HepG2 (cell line): ENCODE measurements around the gene NCOA6. TPM values are rescaled to one million over a fixed set of nuclear protein-coding genes. Genes with fewer than 3 reads are reported as not detected.

Experiments used
- ADNP ChIP-seq: sonication (generic); formaldehyde crosslinking; IDR thresholded peaks from 2 replicates; pipeline ENCODE4 v1.4.0; 2020; ENCODE audit warnings: missing genetic modification reagents
- CBX5 ChIP-seq: sonication (generic); formaldehyde crosslinking; IDR thresholded peaks from 2 replicates; pipeline ENCODE4 v1.4.0; 2020; ENCODE audit warnings: missing genetic modification reagents, borderline replicate concordance
- NFRKB ChIP-seq: fragments of 450-650 bp; IDR thresholded peaks from 2 replicates; pipeline ENCODE4 v1.6.1; 2017
- REL ChIP-seq: sonication (generic); formaldehyde crosslinking; conservative IDR thresholded peaks from 2 replicates; pipeline ENCODE4 v1.8.0; 2022; ENCODE audit warnings: mild to moderate bottlenecking, missing genetic modification reagents, moderate library complexity
- ZNF337 ChIP-seq: sonication (generic); formaldehyde crosslinking; IDR thresholded peaks from 2 replicates; pipeline ENCODE4 v1.5.1; 2020; ENCODE audit warnings: missing genetic modification reagents, low read depth, mild to moderate bottlenecking, borderline replicate concordance
- ZNF678 ChIP-seq: sonication (generic); formaldehyde crosslinking; IDR thresholded peaks from 2 replicates; pipeline ENCODE4 v1.4.0; 2020; ENCODE audit warnings: mild to moderate bottlenecking, missing genetic modification reagents
- ZNF75D ChIP-seq: sonication (generic); formaldehyde crosslinking; IDR thresholded peaks from 2 replicates; pipeline ENCODE4 v1.8.1; 2023; ENCODE audit warnings: missing genetic modification reagents, mild to moderate bottlenecking, borderline replicate concordance
- polyA plus RNA-seq, 8 experiments: library from polyadenylated mRNA; depleted of rRNA in 3 of 8; stranded (reverse) in 7 of 8; unstranded in 1 of 8; fragments of >200 nt; fragmentation: Illumina TruSeq in 4 of 8; extraction: Trizol in 4 of 8; gene quantifications; 2 replicates each; pipeline versions ENCODE4 v1.2.1 to v1.2.3, GENCODE V29; 2011 to 2016; ENCODE audit warnings: low read depth in 4 of 8, missing spikeins in 1 of 8, mixed read lengths in 1 of 8; ENCODE audit not compliant: insufficient read depth in 1 of 8
- total RNA-seq, 5 experiments: library from RNA; depleted of rRNA; stranded (reverse); fragments of >200 nt; fragmentation: Illumina TruSeq; extraction: Trizol; gene quantifications; 2 replicates each; pipeline ENCODE4 v1.2.3, GENCODE V29; 2016; ENCODE audit warnings: low read depth in 1 of 5
- TF ChIP-seq, protein P1 (sequence below): sonication (generic); formaldehyde crosslinking; IDR thresholded peaks from 2 replicates; pipeline ENCODE4 v1.5.0; 2020; ENCODE audit warnings: mild to moderate bottlenecking, missing genetic modification reagents, borderline replicate concordance
- TF ChIP-seq, protein P2 (sequence below): IDR thresholded peaks from 2 replicates; pipeline ENCODE4 v1.6.1; 2016
- TF ChIP-seq, protein P3 (sequence below): sonication (generic); formaldehyde crosslinking; IDR thresholded peaks from 2 replicates; pipeline ENCODE4 v1.8.0; 2022; ENCODE audit warnings: low read depth, missing genetic modification reagents
- TF ChIP-seq, protein P4 (sequence below): sonication (generic); formaldehyde crosslinking; IDR thresholded peaks from 2 replicates; pipeline ENCODE4 v1.5.0; 2020; ENCODE audit warnings: mild to moderate bottlenecking, missing genetic modification reagents, borderline replicate concordance

NCOA6 gene
- total and polyA plus RNA-seq, 2 of the 13 experiments (the other 11 are each of a cell fraction or from before 2014, with no cell fraction given) = 11.2 to 29.3 TPM

DNA sequence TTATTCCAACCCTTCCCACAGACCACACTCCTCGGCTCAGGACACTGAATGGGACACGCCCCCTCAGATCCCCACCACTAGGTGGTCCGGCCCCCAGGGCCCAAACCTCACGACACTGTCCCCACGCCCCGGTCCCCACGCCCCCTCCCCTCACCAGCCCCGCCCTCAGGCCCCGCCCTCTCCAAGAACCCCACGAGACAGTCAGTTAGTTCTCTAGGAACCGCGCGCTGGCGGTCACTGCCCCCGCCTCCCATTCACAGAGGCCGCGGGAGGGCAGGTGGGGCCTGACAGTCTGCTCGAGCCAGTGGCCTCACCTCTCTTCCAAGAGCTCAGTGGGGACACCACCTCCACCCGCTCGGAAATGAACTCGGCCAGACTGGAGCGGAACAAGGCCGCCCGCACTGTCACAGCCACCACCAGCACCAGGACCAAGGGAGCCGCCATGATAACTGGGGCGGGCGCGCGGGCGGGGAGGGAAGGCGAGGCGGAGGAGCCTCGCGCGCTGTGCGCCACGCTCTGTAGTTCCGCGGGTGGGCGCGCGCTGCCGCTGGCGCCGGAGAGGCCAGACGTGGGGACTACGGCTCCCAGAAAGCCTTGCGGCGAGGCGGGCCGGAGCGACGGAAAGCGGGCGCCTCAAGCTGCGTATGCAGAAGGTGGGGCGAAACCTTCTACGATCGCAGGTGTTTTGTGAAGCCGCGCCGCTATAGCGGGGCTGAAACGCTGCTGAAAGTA, 148.6 kb downstream of the NCOA6 start, which contains the start of gene PIGU (continued):
- TF ChIP-seq, protein P1, sequence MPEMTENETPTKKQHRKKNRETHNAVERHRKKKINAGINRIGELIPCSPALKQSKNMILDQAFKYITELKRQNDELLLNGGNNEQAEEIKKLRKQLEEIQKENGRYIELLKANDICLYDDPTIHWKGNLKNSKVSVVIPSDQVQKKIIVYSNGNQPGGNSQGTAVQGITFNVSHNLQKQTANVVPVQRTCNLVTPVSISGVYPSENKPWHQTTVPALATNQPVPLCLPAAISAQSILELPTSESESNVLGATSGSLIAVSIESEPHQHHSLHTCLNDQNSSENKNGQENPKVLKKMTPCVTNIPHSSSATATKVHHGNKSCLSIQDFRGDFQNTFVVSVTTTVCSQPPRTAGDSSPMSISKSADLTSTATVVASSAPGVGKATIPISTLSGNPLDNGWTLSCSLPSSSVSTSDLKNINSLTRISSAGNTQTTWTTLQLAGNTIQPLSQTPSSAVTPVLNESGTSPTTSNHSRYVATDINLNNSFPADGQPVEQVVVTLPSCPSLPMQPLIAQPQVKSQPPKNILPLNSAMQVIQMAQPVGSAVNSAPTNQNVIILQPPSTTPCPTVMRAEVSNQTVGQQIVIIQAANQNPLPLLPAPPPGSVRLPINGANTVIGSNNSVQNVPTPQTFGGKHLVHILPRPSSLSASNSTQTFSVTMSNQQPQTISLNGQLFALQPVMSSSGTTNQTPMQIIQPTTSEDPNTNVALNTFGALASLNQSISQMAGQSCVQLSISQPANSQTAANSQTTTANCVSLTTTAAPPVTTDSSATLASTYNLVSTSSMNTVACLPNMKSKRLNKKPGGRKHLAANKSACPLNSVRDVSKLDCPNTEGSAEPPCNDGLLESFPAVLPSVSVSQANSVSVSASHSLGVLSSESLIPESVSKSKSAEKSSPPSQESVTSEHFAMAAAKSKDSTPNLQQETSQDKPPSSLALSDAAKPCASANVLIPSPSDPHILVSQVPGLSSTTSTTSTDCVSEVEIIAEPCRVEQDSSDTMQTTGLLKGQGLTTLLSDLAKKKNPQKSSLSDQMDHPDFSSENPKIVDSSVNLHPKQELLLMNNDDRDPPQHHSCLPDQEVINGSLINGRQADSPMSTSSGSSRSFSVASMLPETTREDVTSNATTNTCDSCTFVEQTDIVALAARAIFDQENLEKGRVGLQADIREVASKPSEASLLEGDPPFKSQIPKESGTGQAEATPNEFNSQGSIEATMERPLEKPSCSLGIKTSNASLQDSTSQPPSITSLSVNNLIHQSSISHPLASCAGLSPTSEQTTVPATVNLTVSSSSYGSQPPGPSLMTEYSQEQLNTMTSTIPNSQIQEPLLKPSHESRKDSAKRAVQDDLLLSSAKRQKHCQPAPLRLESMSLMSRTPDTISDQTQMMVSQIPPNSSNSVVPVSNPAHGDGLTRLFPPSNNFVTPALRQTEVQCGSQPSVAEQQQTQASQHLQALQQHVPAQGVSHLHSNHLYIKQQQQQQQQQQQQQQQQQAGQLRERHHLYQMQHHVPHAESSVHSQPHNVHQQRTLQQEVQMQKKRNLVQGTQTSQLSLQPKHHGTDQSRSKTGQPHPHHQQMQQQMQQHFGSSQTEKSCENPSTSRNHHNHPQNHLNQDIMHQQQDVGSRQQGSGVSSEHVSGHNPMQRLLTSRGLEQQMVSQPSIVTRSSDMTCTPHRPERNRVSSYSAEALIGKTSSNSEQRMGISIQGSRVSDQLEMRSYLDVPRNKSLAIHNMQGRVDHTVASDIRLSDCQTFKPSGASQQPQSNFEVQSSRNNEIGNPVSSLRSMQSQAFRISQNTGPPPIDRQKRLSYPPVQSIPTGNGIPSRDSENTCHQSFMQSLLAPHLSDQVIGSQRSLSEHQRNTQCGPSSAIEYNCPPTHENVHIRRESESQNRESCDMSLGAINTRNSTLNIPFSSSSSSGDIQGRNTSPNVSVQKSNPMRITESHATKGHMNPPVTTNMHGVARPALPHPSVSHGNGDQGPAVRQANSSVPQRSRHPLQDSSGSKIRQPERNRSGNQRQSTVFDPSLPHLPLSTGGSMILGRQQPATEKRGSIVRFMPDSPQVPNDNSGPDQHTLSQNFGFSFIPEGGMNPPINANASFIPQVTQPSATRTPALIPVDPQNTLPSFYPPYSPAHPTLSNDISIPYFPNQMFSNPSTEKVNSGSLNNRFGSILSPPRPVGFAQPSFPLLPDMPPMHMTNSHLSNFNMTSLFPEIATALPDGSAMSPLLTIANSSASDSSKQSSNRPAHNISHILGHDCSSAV = peak; percentile 69; the same call in 1 of the 2 replicates
- TF ChIP-seq, protein P2, sequence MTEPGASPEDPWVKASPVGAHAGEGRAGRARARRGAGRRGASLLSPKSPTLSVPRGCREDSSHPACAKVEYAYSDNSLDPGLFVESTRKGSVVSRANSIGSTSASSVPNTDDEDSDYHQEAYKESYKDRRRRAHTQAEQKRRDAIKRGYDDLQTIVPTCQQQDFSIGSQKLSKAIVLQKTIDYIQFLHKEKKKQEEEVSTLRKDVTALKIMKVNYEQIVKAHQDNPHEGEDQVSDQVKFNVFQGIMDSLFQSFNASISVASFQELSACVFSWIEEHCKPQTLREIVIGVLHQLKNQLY (CRISPR knock-in tag) = peak; percentile 66; the same call in 1 of the 2 replicates
- TF ChIP-seq, protein P3, sequence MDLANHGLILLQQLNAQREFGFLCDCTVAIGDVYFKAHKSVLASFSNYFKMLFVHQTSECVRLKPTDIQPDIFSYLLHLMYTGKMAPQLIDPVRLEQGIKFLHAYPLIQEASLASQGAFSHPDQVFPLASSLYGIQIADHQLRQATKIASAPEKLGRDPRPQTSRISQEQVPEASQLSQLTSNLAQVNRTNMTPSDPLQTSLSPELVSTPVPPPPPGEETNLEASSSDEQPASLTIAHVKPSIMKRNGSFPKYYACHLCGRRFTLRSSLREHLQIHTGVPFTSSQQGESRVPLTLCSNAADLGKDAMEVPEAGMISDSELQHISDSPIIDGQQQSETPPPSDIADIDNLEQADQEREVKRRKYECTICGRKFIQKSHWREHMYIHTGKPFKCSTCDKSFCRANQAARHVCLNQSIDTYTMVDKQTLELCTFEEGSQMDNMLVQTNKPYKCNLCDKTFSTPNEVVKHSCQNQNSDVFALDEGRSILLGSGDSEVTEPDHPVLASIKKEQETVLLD = peak; percentile 87
- TF ChIP-seq ZNF678 (no peak), ADNP (CRISPR knock-in tag) (no peak), ZNF337 (CRISPR knock-in tag) (no peak; the same call in 1 of the 2 replicates), REL (CRISPR knock-in tag) (no peak; the same call in 1 of the 2 replicates), CBX5 (CRISPR knock-in tag) (peak; percentile 88), ZNF75D (no peak), NFRKB (no peak)
- TF ChIP-seq, protein P4, sequence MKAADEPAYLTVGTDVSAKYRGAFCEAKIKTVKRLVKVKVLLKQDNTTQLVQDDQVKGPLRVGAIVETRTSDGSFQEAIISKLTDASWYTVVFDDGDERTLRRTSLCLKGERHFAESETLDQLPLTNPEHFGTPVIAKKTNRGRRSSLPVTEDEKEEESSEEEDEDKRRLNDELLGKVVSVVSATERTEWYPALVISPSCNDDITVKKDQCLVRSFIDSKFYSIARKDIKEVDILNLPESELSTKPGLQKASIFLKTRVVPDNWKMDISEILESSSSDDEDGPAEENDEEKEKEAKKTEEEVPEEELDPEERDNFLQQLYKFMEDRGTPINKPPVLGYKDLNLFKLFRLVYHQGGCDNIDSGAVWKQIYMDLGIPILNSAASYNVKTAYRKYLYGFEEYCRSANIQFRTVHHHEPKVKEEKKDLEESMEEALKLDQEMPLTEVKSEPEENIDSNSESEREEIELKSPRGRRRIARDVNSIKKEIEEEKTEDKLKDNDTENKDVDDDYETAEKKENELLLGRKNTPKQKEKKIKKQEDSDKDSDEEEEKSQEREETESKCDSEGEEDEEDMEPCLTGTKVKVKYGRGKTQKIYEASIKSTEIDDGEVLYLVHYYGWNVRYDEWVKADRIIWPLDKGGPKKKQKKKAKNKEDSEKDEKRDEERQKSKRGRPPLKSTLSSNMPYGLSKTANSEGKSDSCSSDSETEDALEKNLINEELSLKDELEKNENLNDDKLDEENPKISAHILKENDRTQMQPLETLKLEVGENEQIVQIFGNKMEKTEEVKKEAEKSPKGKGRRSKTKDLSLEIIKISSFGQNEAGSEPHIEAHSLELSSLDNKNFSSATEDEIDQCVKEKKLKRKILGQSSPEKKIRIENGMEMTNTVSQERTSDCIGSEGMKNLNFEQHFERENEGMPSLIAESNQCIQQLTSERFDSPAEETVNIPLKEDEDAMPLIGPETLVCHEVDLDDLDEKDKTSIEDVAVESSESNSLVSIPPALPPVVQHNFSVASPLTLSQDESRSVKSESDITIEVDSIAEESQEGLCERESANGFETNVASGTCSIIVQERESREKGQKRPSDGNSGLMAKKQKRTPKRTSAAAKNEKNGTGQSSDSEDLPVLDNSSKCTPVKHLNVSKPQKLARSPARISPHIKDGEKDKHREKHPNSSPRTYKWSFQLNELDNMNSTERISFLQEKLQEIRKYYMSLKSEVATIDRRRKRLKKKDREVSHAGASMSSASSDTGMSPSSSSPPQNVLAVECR (CRISPR knock-in tag) = peak; percentile 99
